K562 (cell line): Measurements from ENCODE around the gene TTC31. TPM values are rescaled to one million over a fixed set of nuclear protein-coding genes. Genes with fewer than 3 reads are reported as not detected.

ENCODE experiments used
- ARHGAP35 ChIP-seq: fragments of 450-650 bp; IDR thresholded peaks from 2 replicates; pipeline ENCODE4 v1.6.1; 2018; ENCODE audit not compliant: partially characterized antibody
- CSDE1 ChIP-seq, 2 experiments: fragments of 450-650 bp; IDR thresholded peaks; 2 replicates each; pipeline ENCODE4 v1.6.1; 2016; ENCODE audit warnings: mild to moderate bottlenecking in 1 of 2
- DNMT1 ChIP-seq: fragments of 450-650 bp; IDR thresholded peaks from 2 replicates; pipeline ENCODE4 v1.6.1; 2016; ENCODE audit warnings: antibody characterized with exemption, mild to moderate bottlenecking
- NFE2L1 ChIP-seq: fragments of 450-650 bp; IDR thresholded peaks from 2 replicates; pipeline ENCODE4 v1.6.1; 2016; ENCODE audit warnings: missing genetic modification characterization, low read depth, mild to moderate bottlenecking, missing compliant biosample characterization, moderate library complexity, borderline replicate concordance
- NONO ChIP-seq, 2 experiments: fragments of 200-400 bp in 1 of 2; fragments of 450-650 bp in 1 of 2; formaldehyde crosslinking in 1 of 2; IDR thresholded peaks; 2 replicates each; pipeline ENCODE4 v1.6.1; 2017; ENCODE audit warnings: low read depth in 2 of 2, mild to moderate bottlenecking in 2 of 2, moderate library complexity in 2 of 2, low read length in 1 of 2
- SIN3A ChIP-seq, 2 experiments: fragments of 150-350 bp in 1 of 2; IDR thresholded peaks; 2 replicates each; pipeline ENCODE4 v1.6.1; 2011 to 2016; ENCODE audit warnings: borderline replicate concordance in 2 of 2, low read depth in 2 of 2, low read length in 2 of 2, mild to moderate bottlenecking in 2 of 2, moderate library complexity in 2 of 2; ENCODE audit not compliant: control insufficient read depth in 1 of 2
- SREBF1 ChIP-seq: fragments of 150-350 bp; IDR thresholded peaks from 2 replicates; pipeline ENCODE4 v1.6.1; 2014; ENCODE audit warnings: antibody characterized with exemption, low read depth, low read length, borderline replicate concordance
- TAF1 ChIP-seq: IDR thresholded peaks from 2 replicates; pipeline ENCODE4 v1.6.1; 2011; ENCODE audit warnings: mild to moderate bottlenecking, low read length, moderate library complexity; ENCODE audit not compliant: insufficient read depth, control insufficient read depth, severe bottlenecking; ENCODE audit errors: extremely low read depth
- ZNF143 ChIP-seq: sonication (generic); formaldehyde crosslinking; IDR thresholded peaks from 2 replicates; pipeline ENCODE4 v1.9.0; 2022; ENCODE audit warnings: mild to moderate bottlenecking, missing genetic modification reagents
- ZNF707 ChIP-seq: fragments of 250-450 bp; sonication (Bioruptor Pico); conservative IDR thresholded peaks from 2 replicates; pipeline ENCODE4 v1.8.0; 2022; ENCODE audit warnings: inconsistent platforms, mild to moderate bottlenecking, moderate library complexity
- ZNF766 ChIP-seq: fragments of 200-800 bp; sonication (Bioruptor generic); conservative IDR thresholded peaks from 2 replicates; pipeline ENCODE4 v1.6.1; 2016; ENCODE audit warnings: missing genetic modification characterization, missing compliant biosample characterization
- polyA plus RNA-seq, 8 experiments: library from polyadenylated mRNA; depleted of rRNA in 4 of 8; stranded (reverse) in 5 of 8; unstranded in 3 of 8; fragments of >200 nt; fragmentation: Nextera tagmentation in 2 of 8; fragmentation: Illumina TruSeq in 1 of 8; extraction: Ambion mirVana in 2 of 8; extraction: Trizol in 1 of 8; gene quantifications; 2 replicates each; pipeline versions ENCODE4 v1.2.1 to v1.2.3, GENCODE V29; 2011 to 2014; ENCODE audit warnings: inconsistent platforms in 1 of 8, missing spikeins in 1 of 8
- total RNA-seq, 7 experiments: library from RNA; depleted of rRNA in 6 of 7; stranded (reverse); fragments of >200 nt in 6 of 7; fragmentation: Illumina TruSeq in 2 of 7; extraction: Trizol in 2 of 7; gene quantifications; 2 replicates each; pipeline versions ENCODE4 v1.2.1 to v1.2.3, GENCODE V29; 2011 to 2021; ENCODE audit warnings: low replicate concordance in 1 of 7
- TF ChIP-seq, protein P1 (sequence below): fragments of 250-450 bp; sonication (Bioruptor Pico); IDR thresholded peaks from 2 replicates; pipeline ENCODE4 v1.8.0; 2022; ENCODE audit warnings: moderate library complexity, mild to moderate bottlenecking, inconsistent platforms
- TF ChIP-seq, protein P2 (sequence below): fragments of 450-650 bp; formaldehyde crosslinking; conservative IDR thresholded peaks from 2 replicates; pipeline ENCODE4 v1.4.0; 2022; ENCODE audit warnings: mild to moderate bottlenecking, missing genetic modification characterization
- TF ChIP-seq, protein P3 (sequence below): sonication (generic); formaldehyde crosslinking; IDR thresholded peaks from 2 replicates; pipeline ENCODE4 v1.8.1; 2022; ENCODE audit warnings: missing genetic modification reagents
- TF ChIP-seq, protein P4 (sequence below), 2 experiments: fragments of 200-800 bp in 1 of 2; sonication (Bioruptor generic) in 1 of 2; sonication (generic) in 1 of 2; formaldehyde crosslinking in 1 of 2; IDR thresholded peaks in 1 of 2; conservative IDR thresholded peaks in 1 of 2; 2 replicates each; pipeline versions ENCODE4 v1.5.0 to v1.6.1; 2016 to 2020; ENCODE audit warnings: missing compliant biosample characterization in 1 of 2, missing genetic modification characterization in 1 of 2, missing genetic modification reagents in 1 of 2
- TF ChIP-seq, protein P5 (sequence below), 2 experiments: IDR thresholded peaks; 2 replicates each; pipeline ENCODE4 v1.6.1; 2011; ENCODE audit warnings: borderline replicate concordance in 1 of 2, control low read depth in 1 of 2, low read depth in 1 of 2, low read length in 1 of 2, mild to moderate bottlenecking in 1 of 2, mixed read lengths in 1 of 2, moderate library complexity in 1 of 2; ENCODE audit not compliant: insufficient read depth in 1 of 2, insufficient read length in 1 of 2, poor library complexity in 1 of 2, severe bottlenecking in 1 of 2; ENCODE audit errors: extremely low read depth in 1 of 2

The TTC31 gene
- total and polyA plus RNA-seq, 9 of the 15 experiments (the other 6 are each of a cell fraction or from before 2014, with no cell fraction given) = 4.7 to 30.5 (median 15.9) TPM

DNA sequence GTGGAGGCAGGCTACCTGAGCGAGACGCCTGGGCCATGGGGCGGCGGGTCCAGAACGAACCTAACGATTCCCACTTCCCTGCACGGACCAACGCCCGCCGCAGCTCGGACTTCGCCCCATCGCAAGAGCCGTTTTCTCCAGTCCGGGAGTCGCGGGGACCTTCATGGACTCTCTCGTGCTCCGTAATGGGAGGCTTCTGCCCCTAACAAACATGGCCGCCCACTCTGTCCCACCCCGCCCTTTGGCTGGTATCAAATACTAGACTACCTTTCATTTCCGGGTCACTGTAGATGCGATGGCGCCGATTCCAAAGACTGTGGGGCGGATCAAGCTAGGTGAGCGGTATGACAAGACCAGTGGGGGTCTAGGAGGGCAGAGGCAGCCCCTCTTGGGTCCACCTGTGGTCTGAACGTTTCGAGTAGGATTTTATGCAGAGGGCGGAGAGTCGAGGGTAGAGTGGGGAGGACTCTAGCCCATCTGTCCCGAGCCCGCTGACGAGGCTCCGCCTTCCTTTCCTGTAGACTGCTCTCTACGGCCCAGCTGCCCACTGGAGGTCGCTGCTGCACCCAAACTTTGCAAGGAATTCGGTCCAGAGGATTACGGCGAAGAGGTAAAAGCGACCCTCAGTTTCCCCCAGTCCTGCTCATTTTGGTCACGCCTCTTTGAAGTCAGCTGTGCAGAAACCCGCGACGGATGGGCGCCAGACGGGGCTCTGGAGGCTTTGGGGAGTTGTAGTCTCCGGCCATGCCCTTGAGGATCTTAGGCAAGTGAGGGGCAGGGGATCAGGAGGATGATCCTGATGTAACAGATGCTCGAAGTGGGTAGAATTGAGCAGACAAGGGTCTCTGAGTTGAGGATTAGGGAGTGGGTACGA, at the start of gene TTC31, which contains the start of gene CCDC142 (continued):
- TF ChIP-seq, protein P1, sequence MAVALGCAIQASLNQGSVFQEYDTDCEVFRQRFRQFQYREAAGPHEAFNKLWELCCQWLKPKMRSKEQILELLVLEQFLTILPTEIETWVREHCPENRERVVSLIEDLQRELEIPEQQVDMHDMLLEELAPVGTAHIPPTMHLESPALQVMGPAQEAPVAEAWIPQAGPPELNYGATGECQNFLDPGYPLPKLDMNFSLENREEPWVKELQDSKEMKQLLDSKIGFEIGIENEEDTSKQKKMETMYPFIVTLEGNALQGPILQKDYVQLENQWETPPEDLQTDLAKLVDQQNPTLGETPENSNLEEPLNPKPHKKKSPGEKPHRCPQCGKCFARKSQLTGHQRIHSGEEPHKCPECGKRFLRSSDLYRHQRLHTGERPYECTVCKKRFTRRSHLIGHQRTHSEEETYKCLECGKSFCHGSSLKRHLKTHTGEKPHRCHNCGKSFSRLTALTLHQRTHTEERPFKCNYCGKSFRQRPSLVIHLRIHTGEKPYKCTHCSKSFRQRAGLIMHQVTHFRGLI (CRISPR knock-in tag) = no peak
- TF ChIP-seq NFE2L1 (tag) (no peak), DNMT1 (peak; percentile 77; the same call in 1 of the 2 replicates), CSDE1 (IDR thresholded peaks at IDR 0.05) (no peak), SREBF1 (no peak), NONO (IDR thresholded peaks at IDR 0.05; ENCODE audit: low read depth in 2 of 2, low read length in 1 of 2) (0 out of 4 replicates have a peak, but pooled peaks of 1 of the 2 experiments have one; percentile 17), ZNF766 (CRISPR knock-in tag) (0 out of 2 replicates have a peak, but pooled peaks have one; percentile 42), TAF1 (peak; percentile 83), SIN3A (IDR thresholded peaks at IDR 0.05; ENCODE audit: borderline replicate concordance in 2 of 2, control insufficient read depth in 1 of 2, low read depth in 2 of 2, low read length in 2 of 2) (peak; percentile 64 to 74; a peak in 2 of 4 replicates), ZNF143 (CRISPR knock-in tag) (no peak), ZNF707 (CRISPR knock-in tag) (no peak), ARHGAP35 (no peak)
- TF ChIP-seq, protein P2, sequence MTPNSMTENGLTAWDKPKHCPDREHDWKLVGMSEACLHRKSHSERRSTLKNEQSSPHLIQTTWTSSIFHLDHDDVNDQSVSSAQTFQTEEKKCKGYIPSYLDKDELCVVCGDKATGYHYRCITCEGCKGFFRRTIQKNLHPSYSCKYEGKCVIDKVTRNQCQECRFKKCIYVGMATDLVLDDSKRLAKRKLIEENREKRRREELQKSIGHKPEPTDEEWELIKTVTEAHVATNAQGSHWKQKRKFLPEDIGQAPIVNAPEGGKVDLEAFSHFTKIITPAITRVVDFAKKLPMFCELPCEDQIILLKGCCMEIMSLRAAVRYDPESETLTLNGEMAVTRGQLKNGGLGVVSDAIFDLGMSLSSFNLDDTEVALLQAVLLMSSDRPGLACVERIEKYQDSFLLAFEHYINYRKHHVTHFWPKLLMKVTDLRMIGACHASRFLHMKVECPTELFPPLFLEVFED (CRISPR knock-in tag) = no peak
- TF ChIP-seq, protein P3, sequence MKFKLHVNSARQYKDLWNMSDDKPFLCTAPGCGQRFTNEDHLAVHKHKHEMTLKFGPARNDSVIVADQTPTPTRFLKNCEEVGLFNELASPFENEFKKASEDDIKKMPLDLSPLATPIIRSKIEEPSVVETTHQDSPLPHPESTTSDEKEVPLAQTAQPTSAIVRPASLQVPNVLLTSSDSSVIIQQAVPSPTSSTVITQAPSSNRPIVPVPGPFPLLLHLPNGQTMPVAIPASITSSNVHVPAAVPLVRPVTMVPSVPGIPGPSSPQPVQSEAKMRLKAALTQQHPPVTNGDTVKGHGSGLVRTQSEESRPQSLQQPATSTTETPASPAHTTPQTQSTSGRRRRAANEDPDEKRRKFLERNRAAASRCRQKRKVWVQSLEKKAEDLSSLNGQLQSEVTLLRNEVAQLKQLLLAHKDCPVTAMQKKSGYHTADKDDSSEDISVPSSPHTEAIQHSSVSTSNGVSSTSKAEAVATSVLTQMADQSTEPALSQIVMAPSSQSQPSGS = no peak
- TF ChIP-seq, protein P4, sequence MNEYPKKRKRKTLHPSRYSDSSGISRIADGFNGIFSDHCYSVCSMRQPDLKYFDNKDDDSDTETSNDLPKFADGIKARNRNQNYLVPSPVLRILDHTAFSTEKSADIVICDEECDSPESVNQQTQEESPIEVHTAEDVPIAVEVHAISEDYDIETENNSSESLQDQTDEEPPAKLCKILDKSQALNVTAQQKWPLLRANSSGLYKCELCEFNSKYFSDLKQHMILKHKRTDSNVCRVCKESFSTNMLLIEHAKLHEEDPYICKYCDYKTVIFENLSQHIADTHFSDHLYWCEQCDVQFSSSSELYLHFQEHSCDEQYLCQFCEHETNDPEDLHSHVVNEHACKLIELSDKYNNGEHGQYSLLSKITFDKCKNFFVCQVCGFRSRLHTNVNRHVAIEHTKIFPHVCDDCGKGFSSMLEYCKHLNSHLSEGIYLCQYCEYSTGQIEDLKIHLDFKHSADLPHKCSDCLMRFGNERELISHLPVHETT (CRISPR knock-in tag; conservative IDR thresholded peaks at IDR 0.05 in 1 of 2, IDR thresholded peaks at IDR 0.05 in 1 of 2) = peak in 1 of 2 experiments; percentile 59; a peak in 1 of 4 replicates
- TF ChIP-seq, protein P5, sequence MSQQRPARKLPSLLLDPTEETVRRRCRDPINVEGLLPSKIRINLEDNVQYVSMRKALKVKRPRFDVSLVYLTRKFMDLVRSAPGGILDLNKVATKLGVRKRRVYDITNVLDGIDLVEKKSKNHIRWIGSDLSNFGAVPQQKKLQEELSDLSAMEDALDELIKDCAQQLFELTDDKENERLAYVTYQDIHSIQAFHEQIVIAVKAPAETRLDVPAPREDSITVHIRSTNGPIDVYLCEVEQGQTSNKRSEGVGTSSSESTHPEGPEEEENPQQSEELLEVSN (IDR thresholded peaks at IDR 0.05; ENCODE audit: borderline replicate concordance in 1 of 2, extremely low read depth in 1 of 2, insufficient read depth in 1 of 2, insufficient read length in 1 of 2, low read depth in 1 of 2, low read length in 1 of 2, poor library complexity in 1 of 2, severe bottlenecking in 1 of 2) = peak in 1 of 2 experiments; percentile 49
